ENCODE results near the gene CD8A. TPM values are rescaled to one million over a fixed set of nuclear protein-coding genes. Genes with fewer than 3 reads are reported as not detected.

CD8A gene
- polyA plus RNA-seq, 1 of the 3 experiments (the other 2 are of a cell fraction): 0.05 TPM

Other genes starting within 250 kb of the CD8A start
- 75.3 and 85.5 TPM in 2 replicates for gene CHMP3, start 227.5 kb downstream of the CD8A start, polyA plus RNA-seq (2012; rRNA removed)
- 7.0 and 8.8 TPM in 2 replicates for gene RNF103, start 167.0 kb downstream of the CD8A start, polyA plus RNA-seq (2012; rRNA removed)
- 4.3 and 4.9 TPM in 2 replicates for gene RMND5A, start 70.6 kb downstream of the CD8A start, polyA plus RNA-seq (2012; rRNA removed)
- gene CD8B, start 71.0 kb upstream of the CD8A start, polyA plus RNA-seq (2012; rRNA removed): not detected in 2 replicates
- gene RGPD1, start 151.2 kb upstream of the CD8A start, polyA plus RNA-seq (2012; rRNA removed): 0.97 and 1.6 TPM in 2 replicates
- gene PLGLB1, start 230.9 kb upstream of the CD8A start, polyA plus RNA-seq (2012; rRNA removed): 0.46 and 0.89 TPM in 2 replicates